B cell (primary cell): Measurements from ENCODE around the gene PTPN11. TPM values are rescaled to one million over a fixed set of nuclear protein-coding genes. Genes with fewer than 3 reads are reported as not detected.

Experiments used
- ATAC-seq: fragments of 200-7000 bp; cut with Tn5 transposase; one replicate; pipeline ENCODE4 v1.10.0; 2021; ENCODE audit warnings: low read depth, mild to moderate bottlenecking, moderate number of reproducible peaks, moderate library complexity
- CTCF ChIA-PET: fragments of 350-600 bp; sonication (Branson Sonifier 250); formaldehyde crosslinking; loops from one replicate; lab custom pipeline; 2021; ENCODE audit warnings: antibody characterized with exemption, inconsistent platforms; lab: Charles Lee
- POLR2A ChIA-PET: fragments of 350-600 bp; sonication (Branson Sonifier 250); formaldehyde crosslinking; loops from one replicate; lab custom pipeline; 2021; ENCODE audit warnings: antibody characterized with exemption; lab: Charles Lee
- DNase-seq: peaks from one replicate; pipeline ENCODE4 v3.0.0; 2013
- H2AFZ ChIP-seq: 2 replicates; pipeline ENCODE4 v1.6.1; 2012; ENCODE audit warnings: mild to moderate bottlenecking, low read depth, low read length; ENCODE audit not compliant: insufficient read depth, poor library complexity, severe bottlenecking
- H3K27ac ChIP-seq, 2 donors: 1 replicate in 1 of 2; 2 replicates in 1 of 2; pipeline ENCODE4 v1.5.1; 2012 to 2013; ENCODE audit warnings: low read length in 2 of 2, mild to moderate bottlenecking in 2 of 2, moderate library complexity in 1 of 2
- H3K27me3 ChIP-seq, 4 experiments: fragments of 200-600 bp in 1 of 4; sonication (generic) in 1 of 4; replicated peaks in 1 of 4; 1 replicate in 2 of 4; 2 replicates in 2 of 4; pipeline versions ENCODE4 v1.6.1 to v1.7.0; 2013 to 2016; ENCODE audit warnings: low read length in 3 of 4, mild to moderate bottlenecking in 2 of 4, mixed read lengths in 1 of 4, moderate library complexity in 1 of 4; ENCODE audit not compliant: insufficient read depth in 4 of 4, control insufficient read depth in 3 of 4; ENCODE audit errors: control extremely low read depth in 1 of 4
- H3K36me3 ChIP-seq, 2 experiments: replicated peaks in 1 of 2; 1 replicate in 1 of 2; 2 replicates in 1 of 2; pipeline versions ENCODE4 v1.6.1 to v1.7.1; 2013; ENCODE audit warnings: low read length in 1 of 2; ENCODE audit not compliant: insufficient read depth in 2 of 2, control insufficient read depth in 1 of 2; ENCODE audit errors: control extremely low read depth in 1 of 2, extremely low read depth in 1 of 2
- H3K4me1 ChIP-seq, 2 donors: fragments of 200-600 bp in 1 of 2; sonication (generic) in 1 of 2; 1 replicate in 1 of 2; 2 replicates in 1 of 2; pipeline versions ENCODE4 v1.5.1 to v1.6.1; 2013 to 2017; ENCODE audit warnings: low read length in 2 of 2; ENCODE audit not compliant: control insufficient read depth in 2 of 2, insufficient read depth in 2 of 2
- H3K4me2 ChIP-seq: replicated peaks from 2 replicates; pipeline ENCODE3; 2012; ENCODE audit warnings: mild to moderate bottlenecking, low read depth, low read length; ENCODE audit not compliant: poor library complexity, severe bottlenecking
- H3K4me3 ChIP-seq, 5 experiments: fragments of 200-600 bp in 1 of 5; sonication (generic) in 1 of 5; 1 replicate in 3 of 5; 2 replicates in 2 of 5; pipeline versions ENCODE4 v1.5.1 to v1.7.0; 2011 to 2016; ENCODE audit warnings: low read length in 4 of 5, mild to moderate bottlenecking in 4 of 5, low read depth in 2 of 5, control low read depth in 1 of 5, moderate library complexity in 1 of 5; ENCODE audit not compliant: insufficient read depth in 1 of 5; ENCODE audit errors: control extremely low read depth in 1 of 5, extremely low read depth in 1 of 5
- H3K79me2 ChIP-seq: fragments of 200-600 bp; sonication (generic); one replicate; pipeline ENCODE4 v1.6.0; 2016; ENCODE audit warnings: low read length; ENCODE audit not compliant: control insufficient read depth, insufficient read depth
- H3K9ac ChIP-seq: fragments of 200-600 bp; sonication (generic); 2 replicates; pipeline ENCODE4 v1.6.1; 2017; ENCODE audit warnings: mild to moderate bottlenecking, low read length, moderate library complexity
- H3K9me3 ChIP-seq, 3 donors: one replicate each; pipeline versions ENCODE4 v1.6.1 to v1.7.1; 2013; ENCODE audit warnings: low read length in 2 of 3; ENCODE audit not compliant: control insufficient read depth in 2 of 3, insufficient read depth in 1 of 3; ENCODE audit errors: control extremely low read depth in 1 of 3
- H4K20me1 ChIP-seq: 2 replicates; pipeline ENCODE4 v1.6.0; 2012; ENCODE audit warnings: mild to moderate bottlenecking, low read length; ENCODE audit not compliant: insufficient read depth, control insufficient read depth, poor library complexity, severe bottlenecking
- H3K27ac Mint-ChIP-seq: one replicate; pipeline ENCODE4 v1.8.0; 2021; ENCODE audit warnings: mixed read lengths
- H3K27me3 Mint-ChIP-seq: one replicate; pipeline ENCODE4 v1.8.0; 2021; ENCODE audit warnings: mixed read lengths
- H3K4me1 Mint-ChIP-seq: one replicate; pipeline ENCODE4 v1.8.0; 2021; ENCODE audit warnings: mixed read lengths
- H3K4me3 Mint-ChIP-seq: one replicate; pipeline ENCODE4 v1.8.0; 2021; ENCODE audit warnings: mixed read lengths
- H3K9me3 Mint-ChIP-seq: one replicate; pipeline ENCODE4 v1.8.0; 2022; ENCODE audit warnings: mixed read lengths; ENCODE audit not compliant: insufficient read depth
- CTCF ChIP-seq: fragments of 200-600 bp; IDR thresholded peaks from one replicate; pipeline ENCODE4 v1.8.0; 2022; ENCODE audit warnings: antibody characterized with exemption, mild to moderate bottlenecking
- EZH2 ChIP-seq: IDR thresholded peaks from 2 replicates; pipeline ENCODE4 v1.6.1; 2012; ENCODE audit warnings: borderline replicate concordance, low read depth, mild to moderate bottlenecking, moderate library complexity, low read length; ENCODE audit not compliant: insufficient read depth, poor library complexity, severe bottlenecking
- WGBS: methylation state at CpG from one replicate; pipeline ENCODE4 v1.1.5; 2013; ENCODE audit warnings: missing lambda C conversion rate; ENCODE audit not compliant: insufficient coverage; 5-methylcytosine and 5-hydroxymethylcytosine counted together
- intact Hi-C: fragments of 100-400 bp; cut with micrococcal nuclease; formaldehyde crosslinking; loops from one replicate; pipeline ENCODE4 v1.10.0; 2022
- polyA plus RNA-seq: library from polyadenylated mRNA; depleted of rRNA; stranded (reverse); fragments of >200 nt; gene quantifications from 2 replicates; pipeline ENCODE4 v1.2.3, GENCODE V29; 2012
- total RNA-seq, 2 donors: library from RNA; stranded (reverse); fragments of 120-200 nt in 1 of 2; gene quantifications; 1 replicate in 1 of 2; 2 replicates in 1 of 2; pipeline versions ENCODE4 v1.2.3 to v1.2.4, GENCODE V29; 2013 to 2022

PTPN11 gene
- total and polyA plus RNA-seq, 2 donors (not counting 1 experiment from before 2014, with no cell fraction given): 7.8 to 53.1 TPM

GRCh38 chr12:112524676-112525425 lies 106.1 kb downstream of the PTPN11 start:
- H3K9me3 Mint-ChIP-seq: no peaks in the 10 kb centered on the region
- intact Hi-C loops: no loop called here
- Histone ChIP-seq H3K4me3 (no peak overlapping the region), H3K9me3 (no peaks in the 10 kb centered on the region), H3K79me2 (no peaks in the 10 kb centered on the region), H3K4me2 (no peak overlapping the region), H3K9ac (no peak overlapping the region), H4K20me1 (no peaks in the 10 kb centered on the region), H3K36me3 (no peaks in the 10 kb centered on the region), H3K4me1 (no peaks in the 10 kb centered on the region), H3K27me3 (no peaks in the 10 kb centered on the region), H2AFZ (no peak overlapping the region), H3K27ac (no peak overlapping the region)
- TF ChIP-seq CTCF: no peak
- no peak for TF ChIP-seq EZH2
- no peaks in the 10 kb centered on the region for H3K4me1 Mint-ChIP-seq
- 87% methylated on average over 4 of the region's 5 CpGs for WGBS
- CTCF ChIA-PET: interaction anchor here (0.5 kb wide), 1 partner anchor 33 kb away, joined by 3 read pairs; no protein-coding TSS in a partner anchor
- POLR2A ChIA-PET: no interaction called here
- no peak for DNase-seq
- H3K4me3 Mint-ChIP-seq: no peak overlapping the region
- no peak overlapping the region for H3K27ac Mint-ChIP-seq
- ATAC-seq: no peak
- H3K27me3 Mint-ChIP-seq: peaks cover 7% of the 10 kb centered on the region

- Histone ChIP-seq H3K36me3 (no peaks in the 10 kb centered on the region), H3K4me3 (no peak overlapping the region), H3K4me1 (no peaks in the 10 kb centered on the region), H2AFZ (no peak overlapping the region), H3K4me2 (no peak overlapping the region), H3K9me3 (no peaks in the 10 kb centered on the region), H3K9ac (no peak overlapping the region), H4K20me1 (no peaks in the 10 kb centered on the region), H3K27me3 (no peaks in the 10 kb centered on the region), H3K27ac (no peak overlapping the region), H3K79me2 (no peaks in the 10 kb centered on the region)
- peaks cover 10% of the 10 kb centered on the region for H3K27me3 Mint-ChIP-seq
- ChIA-PET CTCF (no interaction called here), POLR2A (no interaction called here)
- intact Hi-C loops: no loop called here
- 98% methylated on average over 4 of the region's 6 CpGs for WGBS
- no peaks in the 10 kb centered on the region for H3K4me1 Mint-ChIP-seq
- no peak overlapping the region for H3K27ac Mint-ChIP-seq
- ATAC-seq (no peak), DNase-seq (no peak)
- H3K4me3 Mint-ChIP-seq: no peak overlapping the region
- TF ChIP-seq EZH2: no peak
- TF ChIP-seq CTCF: no peak
- H3K9me3 Mint-ChIP-seq: no peaks in the 10 kb centered on the region
Observed at GRCh38 chr12:112525426-112525809, 106.7 kb downstream of the PTPN11 start.
